ENCODE data around the gene PRR35. TPM values are rescaled to one million over a fixed set of nuclear protein-coding genes. Genes with fewer than 3 reads are reported as not detected.
"Not testable (repeated sequence)": the region's sequence is repeated elsewhere in the genome, so short reads cannot be mapped to it uniquely, and the experiment has no call there.

Gene PRR35
- total RNA-seq, 2 experiments from 2014 or later: not detected

- H3K36me3 Mint-ChIP-seq: peaks cover 15% of the 10 kb centered on the region
- DNase-seq: no peak
- no peak overlapping the region for H3K27ac Mint-ChIP-seq
- no peaks in the 10 kb centered on the region for H3K9me3 Mint-ChIP-seq
- H3K4me3 Mint-ChIP-seq: no peak overlapping the region
- H3K27me3 Mint-ChIP-seq: no peaks in the 10 kb centered on the region
- H3K4me1 Mint-ChIP-seq: peaks cover 17% of the 10 kb centered on the region
Measured at GRCh38 chr16:595942-596735, 35.9 kb downstream of the PRR35 start.

- H3K36me3 Mint-ChIP-seq: peaks cover 15% of the 10 kb centered on the region
- no peaks in the 10 kb centered on the region for H3K9me3 Mint-ChIP-seq
- no peak overlapping the region for H3K27ac Mint-ChIP-seq
- no peak for DNase-seq
- no peak overlapping the region for H3K4me3 Mint-ChIP-seq
- H3K27me3 Mint-ChIP-seq: no peaks in the 10 kb centered on the region
- peaks cover 15% of the 10 kb centered on the region for H3K4me1 Mint-ChIP-seq
Measured at GRCh38 chr16:596736-597060, 36.5 kb downstream of the PRR35 start.

GRCh38 chr16:597655-598054 is 37.5 kb downstream of the PRR35 start:
- H3K27ac Mint-ChIP-seq, H3K27me3 Mint-ChIP-seq: not testable (repeated sequence)
- H3K36me3 Mint-ChIP-seq: peaks cover 15% of the 10 kb centered on the region

GRCh38 chr16:598823-599739 is 38.9 kb downstream of the PRR35 start:
- Mint-ChIP-seq H3K36me3 (peaks cover 16% of the 10 kb centered on the region), H3K27me3 (no peaks in the 10 kb centered on the region), H3K4me1 (peaks cover 18% of the 10 kb centered on the region), H3K27ac (no peak overlapping the region), H3K9me3 (no peaks in the 10 kb centered on the region), H3K4me3 (no peak overlapping the region)
- no peak for DNase-seq

More at GRCh38 chr16:597655-598054, 37.5 kb downstream of the PRR35 start:
- H3K4me3 Mint-ChIP-seq, DNase-seq, H3K9me3 Mint-ChIP-seq: not testable (repeated sequence)
- H3K4me1 Mint-ChIP-seq: peaks cover 13% of the 10 kb centered on the region

GRCh38 chr16:600781-601180 is 40.6 kb downstream of the PRR35 start:
- Mint-ChIP-seq H3K27me3 (no peaks in the 10 kb centered on the region), H3K9me3 (no peaks in the 10 kb centered on the region), H3K27ac (no peak overlapping the region), H3K4me3 (no peak overlapping the region), H3K36me3 (peaks cover 24% of the 10 kb centered on the region), H3K4me1 (peaks cover 16% of the 10 kb centered on the region)
- no peak for DNase-seq

- no peaks in the 10 kb centered on the region for H3K9me3 Mint-ChIP-seq
- H3K27ac Mint-ChIP-seq: no peak overlapping the region
- peaks cover 17% of the 10 kb centered on the region for H3K4me1 Mint-ChIP-seq
- peaks cover 15% of the 10 kb centered on the region for H3K36me3 Mint-ChIP-seq
- no peak for DNase-seq
- no peak overlapping the region for H3K4me3 Mint-ChIP-seq
- H3K27me3 Mint-ChIP-seq: no peaks in the 10 kb centered on the region
Measured at GRCh38 chr16:603933-604332, 43.7 kb downstream of the PRR35 start.

GRCh38 chr16:606656-607307 is 46.6 kb downstream of the PRR35 start:
- DNase-seq: no peak
- Mint-ChIP-seq H3K36me3 (peaks cover 9% of the 10 kb centered on the region), H3K4me1 (peaks cover 23% of the 10 kb centered on the region)

GRCh38 chr16:608019-608418 is 47.8 kb downstream of the PRR35 start:
- no peaks in the 10 kb centered on the region for H3K27me3 Mint-ChIP-seq
- no peak overlapping the region for H3K4me3 Mint-ChIP-seq
- peak; percentile 42 for DNase-seq
- peaks cover 19% of the 10 kb centered on the region for H3K4me1 Mint-ChIP-seq
- peak overlapping the region; percentile 11 for H3K27ac Mint-ChIP-seq
- H3K36me3 Mint-ChIP-seq: peaks cover 9% of the 10 kb centered on the region
- no peaks in the 10 kb centered on the region for H3K9me3 Mint-ChIP-seq

More at GRCh38 chr16:606656-607307, 46.6 kb downstream of the PRR35 start:
- Mint-ChIP-seq H3K9me3 (no peaks in the 10 kb centered on the region), H3K27me3 (no peaks in the 10 kb centered on the region), H3K4me3 (no peak overlapping the region), H3K27ac (no peak overlapping the region)

GRCh38 chr16:609316-609715 is 49.1 kb downstream of the PRR35 start:
- no peak for DNase-seq
- no peak overlapping the region for H3K27ac Mint-ChIP-seq
- peaks cover 11% of the 10 kb centered on the region for H3K4me1 Mint-ChIP-seq
- H3K36me3 Mint-ChIP-seq: peaks cover 8% of the 10 kb centered on the region
- no peaks in the 10 kb centered on the region for H3K9me3 Mint-ChIP-seq
- H3K4me3 Mint-ChIP-seq: no peak overlapping the region
- H3K27me3 Mint-ChIP-seq: no peaks in the 10 kb centered on the region

- peaks cover 3% of the 10 kb centered on the region for H3K36me3 Mint-ChIP-seq
- H3K27ac Mint-ChIP-seq: no peak overlapping the region
- H3K9me3 Mint-ChIP-seq: no peaks in the 10 kb centered on the region
- no peaks in the 10 kb centered on the region for H3K27me3 Mint-ChIP-seq
- H3K4me3 Mint-ChIP-seq: no peak overlapping the region
- no peak for DNase-seq
- H3K4me1 Mint-ChIP-seq: peaks cover 11% of the 10 kb centered on the region
Measured at GRCh38 chr16:609984-610383, 49.8 kb downstream of the PRR35 start.

- Mint-ChIP-seq H3K36me3 (no peaks in the 10 kb centered on the region), H3K27ac (no peak overlapping the region), H3K4me3 (no peak overlapping the region), H3K4me1 (peaks cover 11% of the 10 kb centered on the region), H3K27me3 (no peaks in the 10 kb centered on the region), H3K9me3 (no peaks in the 10 kb centered on the region)
- DNase-seq: peak; percentile 67
Measured at GRCh38 chr16:610513-611381, 50.6 kb downstream of the PRR35 start.

- H3K27ac Mint-ChIP-seq: no peak overlapping the region
- H3K4me1 Mint-ChIP-seq: peaks cover 5% of the 10 kb centered on the region
- no peaks in the 10 kb centered on the region for H3K27me3 Mint-ChIP-seq
- no peak for DNase-seq
- H3K4me3 Mint-ChIP-seq: no peak overlapping the region
- H3K9me3 Mint-ChIP-seq: no peaks in the 10 kb centered on the region
- H3K36me3 Mint-ChIP-seq: no peaks in the 10 kb centered on the region
Measured at GRCh38 chr16:615122-615521, 54.9 kb downstream of the PRR35 start.
